K562 (cell line): ENCODE measurements around the gene URM1. TPM values are rescaled to one million over a fixed set of nuclear protein-coding genes. Genes with fewer than 3 reads are reported as not detected.

Experiments
- FOXJ3 ChIP-seq: sonication (generic); formaldehyde crosslinking; IDR thresholded peaks from 2 replicates; pipeline ENCODE4 v1.4.0; 2020; ENCODE audit warnings: mild to moderate bottlenecking, missing genetic modification reagents
- FOXP1 ChIP-seq: sonication (generic); formaldehyde crosslinking; IDR thresholded peaks from 2 replicates; pipeline ENCODE4 v1.8.0; 2022; ENCODE audit warnings: mild to moderate bottlenecking, missing genetic modification reagents
- GATAD2A ChIP-seq: fragments of 450-650 bp; IDR thresholded peaks from 2 replicates; pipeline ENCODE4 v1.6.1; 2017
- GATAD2B ChIP-seq: fragments of 450-650 bp; IDR thresholded peaks from 2 replicates; pipeline ENCODE4 v1.6.1; 2017; ENCODE audit warnings: mild to moderate bottlenecking, borderline replicate concordance
- KLF6 ChIP-seq: fragments of 250-450 bp; sonication (Bioruptor Pico); IDR thresholded peaks from 2 replicates; pipeline ENCODE4 v1.4.0; 2020; ENCODE audit warnings: mild to moderate bottlenecking, moderate library complexity, borderline replicate concordance
- MTA2 ChIP-seq: fragments of 450-650 bp; IDR thresholded peaks from 2 replicates; pipeline ENCODE4 v1.6.1; 2016; ENCODE audit warnings: low read depth
- PRPF4 ChIP-seq: fragments of 200-400 bp; formaldehyde crosslinking; IDR thresholded peaks from one replicate; pipeline ENCODE4 v1.6.1; 2017; ENCODE audit warnings: low read length, low read depth, mild to moderate bottlenecking; ENCODE audit not compliant: insufficient read depth, poor library complexity, severe bottlenecking
- TAF1 ChIP-seq: IDR thresholded peaks from 2 replicates; pipeline ENCODE4 v1.6.1; 2011; ENCODE audit warnings: mild to moderate bottlenecking, low read length, moderate library complexity; ENCODE audit not compliant: insufficient read depth, control insufficient read depth, severe bottlenecking; ENCODE audit errors: extremely low read depth
- THAP12 ChIP-seq: fragments of 250-450 bp; sonication (Bioruptor Pico); IDR thresholded peaks from 2 replicates; pipeline ENCODE4 v1.9.0; 2021; ENCODE audit warnings: mild to moderate bottlenecking, inconsistent platforms
- ZBTB12 ChIP-seq: fragments of 250-450 bp; sonication (Bioruptor Pico); IDR thresholded peaks from 2 replicates; pipeline ENCODE4 v1.4.0; 2020
- ZNF407 ChIP-seq: fragments of 450-650 bp; IDR thresholded peaks from 2 replicates; pipeline ENCODE4 v1.6.1; 2016; ENCODE audit warnings: low read depth
- polyA plus RNA-seq, 8 experiments: library from polyadenylated mRNA; depleted of rRNA in 4 of 8; stranded (reverse) in 5 of 8; unstranded in 3 of 8; fragments of >200 nt; fragmentation: Nextera tagmentation in 2 of 8; fragmentation: Illumina TruSeq in 1 of 8; extraction: Ambion mirVana in 2 of 8; extraction: Trizol in 1 of 8; gene quantifications; 2 replicates each; pipeline versions ENCODE4 v1.2.1 to v1.2.3, GENCODE V29; 2011 to 2014; ENCODE audit warnings: inconsistent platforms in 1 of 8, missing spikeins in 1 of 8
- total RNA-seq, 7 experiments: library from RNA; depleted of rRNA in 6 of 7; stranded (reverse); fragments of >200 nt in 6 of 7; fragmentation: Illumina TruSeq in 2 of 7; extraction: Trizol in 2 of 7; gene quantifications; 2 replicates each; pipeline versions ENCODE4 v1.2.1 to v1.2.3, GENCODE V29; 2011 to 2021; ENCODE audit warnings: low replicate concordance in 1 of 7
- TF ChIP-seq, protein P1 (sequence below), 3 experiments: fragments of 200-800 bp in 1 of 3; sonication (Bioruptor generic) in 1 of 3; sonication (generic) in 1 of 3; formaldehyde crosslinking in 1 of 3; IDR thresholded peaks; 2 replicates each; pipeline versions ENCODE4 v1.6.1 to v1.8.0; 2016 to 2022; ENCODE audit warnings: mild to moderate bottlenecking in 2 of 3, missing compliant biosample characterization in 2 of 3, missing genetic modification characterization in 2 of 3, missing genetic modification reagents in 1 of 3

URM1 gene
- total and polyA plus RNA-seq, 9 of the 15 experiments (the other 6 are each of a cell fraction or from before 2014, with no cell fraction given), result 10.1 to 88.9 (median 53.3) TPM

DNA sequence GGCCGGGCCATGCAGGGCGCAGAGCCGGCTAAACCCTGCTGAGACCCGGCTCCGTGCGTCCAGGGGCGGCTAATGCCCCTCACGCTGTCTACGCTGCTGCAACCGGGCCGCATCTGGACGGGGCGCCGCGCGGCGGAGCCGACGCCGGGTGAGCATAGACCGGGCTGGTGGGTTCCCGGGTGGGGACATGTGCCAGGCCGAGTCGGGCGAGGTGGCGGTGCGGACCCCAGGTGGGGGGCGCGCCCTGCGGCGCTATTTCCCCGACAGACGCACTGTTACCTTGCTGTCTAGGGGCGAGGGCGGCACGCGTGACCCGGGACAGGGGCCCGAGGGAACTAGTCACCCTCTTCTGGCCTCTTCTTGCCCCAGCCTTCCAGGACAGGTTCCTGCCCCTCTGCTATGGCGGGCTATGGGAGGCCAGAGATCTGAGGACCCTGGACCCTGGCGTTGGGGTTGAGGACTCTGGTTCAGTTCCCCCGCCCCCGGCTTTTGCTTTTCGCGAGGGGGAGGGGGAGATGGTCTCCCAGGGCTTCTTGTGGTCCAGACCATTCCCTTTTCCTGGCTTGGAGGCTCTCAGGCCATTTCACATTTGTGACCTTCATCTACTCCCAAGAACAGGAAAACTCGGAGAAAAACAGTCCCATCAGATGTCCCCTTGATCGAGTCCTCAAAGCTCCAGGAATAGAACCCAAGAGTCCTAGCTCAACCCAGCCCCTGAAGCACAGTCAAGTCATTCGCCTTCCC is 30.3 kb upstream of the URM1 start (continued):
- peak; percentile 7 for TF ChIP-seq PRPF4
- TF ChIP-seq GATAD2B, result no peak
- TF ChIP-seq FOXP1 (CRISPR knock-in tag), result peak; percentile 75; the same call in 1 of the 2 replicates
- peak; percentile 83; the same call in 1 of the 2 replicates for TF ChIP-seq GATAD2A
- no peak for TF ChIP-seq MTA2
- TF ChIP-seq, protein P1, sequence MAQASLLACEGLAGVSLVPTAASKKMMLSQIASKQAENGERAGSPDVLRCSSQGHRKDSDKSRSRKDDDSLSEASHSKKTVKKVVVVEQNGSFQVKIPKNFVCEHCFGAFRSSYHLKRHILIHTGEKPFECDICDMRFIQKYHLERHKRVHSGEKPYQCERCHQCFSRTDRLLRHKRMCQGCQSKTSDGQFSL (CRISPR knock-in tag; IDR thresholded peaks at IDR 0.05), result no peak
- TF ChIP-seq, protein P1 (tag; IDR thresholded peaks at IDR 0.05), result peak in 1 of 2 experiments; percentile 65; a peak in 1 of 4 replicates
- TF ChIP-seq KLF6 (CRISPR knock-in tag), result no peak
- no peak for TF ChIP-seq FOXJ3 (CRISPR knock-in tag)
- peak; percentile 80 for TF ChIP-seq THAP12 (CRISPR knock-in tag)
- TF ChIP-seq ZNF407, result no peak
- no peak for TF ChIP-seq ZBTB12
- TF ChIP-seq TAF1, result peak; percentile 11
